Measurements from ENCODE around the gene ST8SIA4.
A peak's percentile ranks its signal among the peaks of the same experiment; 100 is the strongest.

ST8SIA4 gene

GRCh38 chr5:100779669-100780375 is 123.3 kb downstream of the ST8SIA4 start:
- H3K27ac ChIP-seq (ENCODE audit: low read depth, low read length): peak overlapping the region; percentile 84
- no peaks in the 10 kb centered on the region for H3K27me3 ChIP-seq (ENCODE audit: control insufficient read depth, low read length)
- no peaks in the 10 kb centered on the region for H4K20me1 ChIP-seq (ENCODE audit: control insufficient read depth, insufficient read depth, low read depth, low read length)
- TF ChIP-seq EZH2phosphoT487 (IDR thresholded peaks at IDR 0.05; ENCODE audit: borderline replicate concordance, low read length): no peak
- TF ChIP-seq, protein P1, sequence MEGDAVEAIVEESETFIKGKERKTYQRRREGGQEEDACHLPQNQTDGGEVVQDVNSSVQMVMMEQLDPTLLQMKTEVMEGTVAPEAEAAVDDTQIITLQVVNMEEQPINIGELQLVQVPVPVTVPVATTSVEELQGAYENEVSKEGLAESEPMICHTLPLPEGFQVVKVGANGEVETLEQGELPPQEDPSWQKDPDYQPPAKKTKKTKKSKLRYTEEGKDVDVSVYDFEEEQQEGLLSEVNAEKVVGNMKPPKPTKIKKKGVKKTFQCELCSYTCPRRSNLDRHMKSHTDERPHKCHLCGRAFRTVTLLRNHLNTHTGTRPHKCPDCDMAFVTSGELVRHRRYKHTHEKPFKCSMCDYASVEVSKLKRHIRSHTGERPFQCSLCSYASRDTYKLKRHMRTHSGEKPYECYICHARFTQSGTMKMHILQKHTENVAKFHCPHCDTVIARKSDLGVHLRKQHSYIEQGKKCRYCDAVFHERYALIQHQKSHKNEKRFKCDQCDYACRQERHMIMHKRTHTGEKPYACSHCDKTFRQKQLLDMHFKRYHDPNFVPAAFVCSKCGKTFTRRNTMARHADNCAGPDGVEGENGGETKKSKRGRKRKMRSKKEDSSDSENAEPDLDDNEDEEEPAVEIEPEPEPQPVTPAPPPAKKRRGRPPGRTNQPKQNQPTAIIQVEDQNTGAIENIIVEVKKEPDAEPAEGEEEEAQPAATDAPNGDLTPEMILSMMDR (IDR thresholded peaks at IDR 0.05; ENCODE audit: low read depth, low read length, poor library complexity, severe bottlenecking): peak; percentile 6
- no peaks in the 10 kb centered on the region for H3K36me3 ChIP-seq (ENCODE audit: control insufficient read depth, low read length)
- H3K4me3 ChIP-seq (ENCODE audit: low read length): peak overlapping the region; percentile 73
- peak overlapping the region; percentile 98 for H3K4me2 ChIP-seq (ENCODE audit: low read length)
- H3K4me1 ChIP-seq (ENCODE audit: control insufficient read depth, low read length): peaks cover 82% of the 10 kb centered on the region
- H3K9me3 ChIP-seq (ENCODE audit: control insufficient read depth, insufficient read depth, low read length): no peaks in the 10 kb centered on the region
- H3K79me2 ChIP-seq (ENCODE audit: control insufficient read depth, low read length): no peaks in the 10 kb centered on the region
- H3K9me2 ChIP-seq (replicated peaks; ENCODE audit: control insufficient read depth, low read length): no peaks in the 10 kb centered on the region
- H3F3A ChIP-seq (ENCODE audit: control insufficient read depth, insufficient read depth): peaks cover 26% of the 10 kb centered on the region

DNA sequence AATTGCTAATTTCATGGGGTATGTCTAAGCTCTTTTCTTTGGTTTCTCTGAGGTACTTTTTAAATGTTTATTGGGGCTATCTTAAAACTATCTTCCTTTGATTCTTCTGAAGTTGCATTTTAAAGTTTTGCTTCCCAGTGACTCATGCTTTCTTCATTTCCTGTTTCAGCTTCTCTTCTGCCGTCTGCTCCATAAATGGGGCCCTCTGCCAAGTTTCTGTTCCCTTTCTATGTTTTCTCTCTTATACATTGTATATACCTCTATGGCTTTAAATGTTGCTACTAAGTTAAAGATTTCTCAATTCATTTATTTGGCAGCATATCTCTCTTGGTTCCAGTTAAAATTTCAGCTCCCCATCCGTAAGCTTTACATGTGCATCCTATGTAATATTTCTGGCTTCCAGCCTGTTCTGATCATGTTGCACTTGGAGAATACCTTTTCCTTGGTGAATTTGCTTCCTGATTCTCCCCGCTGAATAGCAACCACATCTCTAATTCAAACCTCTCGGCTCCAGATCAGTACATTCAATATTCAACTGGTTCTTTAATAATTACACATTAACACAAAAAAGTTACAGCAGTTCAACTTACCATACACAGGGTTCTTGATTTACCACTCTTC is 125.3 kb downstream of the ST8SIA4 start:
- Histone ChIP-seq H3F3A (ENCODE audit: control insufficient read depth, insufficient read depth) (peaks cover 26% of the 10 kb centered on the region), H3K27ac (ENCODE audit: low read depth, low read length) (peak overlapping the region; percentile 71), H3K9me2 (replicated peaks; ENCODE audit: control insufficient read depth, low read length) (no peaks in the 10 kb centered on the region), H3K27me3 (ENCODE audit: control insufficient read depth, low read length) (no peaks in the 10 kb centered on the region), H3K79me2 (ENCODE audit: control insufficient read depth, low read length) (no peaks in the 10 kb centered on the region), H3K4me1 (ENCODE audit: control insufficient read depth, low read length) (peaks cover 67% of the 10 kb centered on the region), H4K20me1 (ENCODE audit: control insufficient read depth, insufficient read depth, low read depth, low read length) (no peaks in the 10 kb centered on the region), H3K9me3 (ENCODE audit: control insufficient read depth, insufficient read depth, low read length) (no peaks in the 10 kb centered on the region), H3K4me2 (ENCODE audit: low read length) (peak overlapping the region; percentile 73), H3K36me3 (ENCODE audit: control insufficient read depth, low read length) (no peaks in the 10 kb centered on the region), H3K4me3 (ENCODE audit: low read length) (peak overlapping the region; percentile 52)
- no peak for TF ChIP-seq EZH2phosphoT487 (IDR thresholded peaks at IDR 0.05; ENCODE audit: borderline replicate concordance, low read length)
- TF ChIP-seq, protein P1 (IDR thresholded peaks at IDR 0.05; ENCODE audit: low read depth, low read length, poor library complexity, severe bottlenecking): no peak

- Histone ChIP-seq H3K9me2 (replicated peaks; ENCODE audit: control insufficient read depth, low read length) (no peaks in the 10 kb centered on the region), H3K36me3 (ENCODE audit: control insufficient read depth, low read length) (no peaks in the 10 kb centered on the region), H4K20me1 (ENCODE audit: control insufficient read depth, insufficient read depth, low read depth, low read length) (no peaks in the 10 kb centered on the region), H3K9me3 (ENCODE audit: control insufficient read depth, insufficient read depth, low read length) (no peaks in the 10 kb centered on the region), H3K79me2 (ENCODE audit: control insufficient read depth, low read length) (no peaks in the 10 kb centered on the region), H3F3A (ENCODE audit: control insufficient read depth, insufficient read depth) (peaks cover 21% of the 10 kb centered on the region), H3K4me1 (ENCODE audit: control insufficient read depth, low read length) (peaks cover 63% of the 10 kb centered on the region), H3K27ac (ENCODE audit: low read depth, low read length) (peak overlapping the region; percentile 71), H3K4me3 (ENCODE audit: low read length) (peak overlapping the region; percentile 1; the same call in 1 of the 2 replicates), H3K4me2 (ENCODE audit: low read length) (peak overlapping the region; percentile 40), H3K27me3 (ENCODE audit: control insufficient read depth, low read length) (no peaks in the 10 kb centered on the region)
- TF ChIP-seq EZH2phosphoT487 (IDR thresholded peaks at IDR 0.05; ENCODE audit: borderline replicate concordance, low read length): no peak
- TF ChIP-seq, protein P1 (IDR thresholded peaks at IDR 0.05; ENCODE audit: low read depth, low read length, poor library complexity, severe bottlenecking): no peak
Observed at GRCh38 chr5:100775533-100775855, 127.6 kb downstream of the ST8SIA4 start.

All from DOHH2 (cell line).